Esophagus muscularis mucosa (tissue), 4 donors: ENCODE measurements around the gene PCDH9. TPM values are rescaled to one million over a fixed set of nuclear protein-coding genes. Genes with fewer than 3 reads are reported as not detected.

ENCODE experiments used
- DNase-seq: peaks from one replicate; pipeline ENCODE4 v3.0.0-alpha.2; 2017; ENCODE audit errors: extremely low spot score
- H3K27ac ChIP-seq, 4 donors: fragments of 200-600 bp; sonication (generic); replicated peaks in 1 of 4; 1 replicate in 3 of 4; 2 replicates in 1 of 4; pipeline ENCODE4 v1.5.1; 2016 to 2019; ENCODE audit warnings: mild to moderate bottlenecking in 1 of 4
- H3K27me3 ChIP-seq, 4 donors: fragments of 200-600 bp; sonication (generic); one replicate each; pipeline versions ENCODE4 v1.5.1 to v1.6.0; 2016 to 2019
- H3K36me3 ChIP-seq, 4 donors: fragments of 200-600 bp; sonication (generic); one replicate each; pipeline ENCODE4 v1.5.1; 2016 to 2019
- H3K4me1 ChIP-seq, 4 donors: fragments of 200-600 bp; sonication (generic); one replicate each; pipeline ENCODE4 v1.5.1; 2016 to 2019
- H3K4me3 ChIP-seq, 4 donors: fragments of 200-600 bp; sonication (generic); 1 replicate in 2 of 4; 2 replicates in 2 of 4; pipeline ENCODE4 v1.5.1; 2016 to 2019; ENCODE audit warnings: mild to moderate bottlenecking in 4 of 4, moderate library complexity in 1 of 4
- H3K9me3 ChIP-seq, 4 donors: fragments of 200-600 bp; sonication (generic); 1 replicate in 3 of 4; 2 replicates in 1 of 4; pipeline ENCODE4 v1.5.1; 2016 to 2019
- EP300 ChIP-seq: sonication (generic); formaldehyde crosslinking; IDR thresholded peaks from one replicate; pipeline ENCODE4 v1.6.1; 2017; ENCODE audit warnings: antibody characterized with exemption
- POLR2A ChIP-seq: fragments of 450-650 bp; IDR thresholded peaks from one replicate; pipeline ENCODE4 v1.6.1; 2017; ENCODE audit warnings: antibody characterized with exemption, moderate library complexity, mild to moderate bottlenecking, low read depth
- POLR2AphosphoS5 ChIP-seq, 2 donors: sonication (generic); formaldehyde crosslinking; IDR thresholded peaks; one replicate each; pipeline ENCODE4 v1.6.1; 2017; ENCODE audit warnings: antibody characterized with exemption in 2 of 2
- WGBS: methylation state at CpG from one replicate; pipeline ENCODE4 v1.1.5; 2018; 5-methylcytosine and 5-hydroxymethylcytosine counted together
- intact Hi-C: fragments of 100-400 bp; cut with DNase I; formaldehyde crosslinking; loops from one replicate; pipeline ENCODE4 v1.15.1; 2023
- total RNA-seq, 4 donors: library from RNA; depleted of rRNA; stranded (reverse); fragments of >200 nt; gene quantifications; one replicate each; pipeline versions ENCODE4 v1.1.0 to v1.2.1, GENCODE V29; 2016
- TF ChIP-seq, protein P1 (sequence below), 3 experiments: fragments of 200-600 bp in 2 of 3; fragments of 450-650 bp in 1 of 3; sonication (generic) in 2 of 3; IDR thresholded peaks; one replicate each; pipeline ENCODE4 v1.5.1; 2017 to 2019; ENCODE audit warnings: antibody characterized with exemption in 3 of 3, mild to moderate bottlenecking in 2 of 3, moderate library complexity in 1 of 3

PCDH9 gene
- total RNA-seq, 4 donors from 2014 or later, result 33.8 to 81.8 (median 49.1) TPM

DNA sequence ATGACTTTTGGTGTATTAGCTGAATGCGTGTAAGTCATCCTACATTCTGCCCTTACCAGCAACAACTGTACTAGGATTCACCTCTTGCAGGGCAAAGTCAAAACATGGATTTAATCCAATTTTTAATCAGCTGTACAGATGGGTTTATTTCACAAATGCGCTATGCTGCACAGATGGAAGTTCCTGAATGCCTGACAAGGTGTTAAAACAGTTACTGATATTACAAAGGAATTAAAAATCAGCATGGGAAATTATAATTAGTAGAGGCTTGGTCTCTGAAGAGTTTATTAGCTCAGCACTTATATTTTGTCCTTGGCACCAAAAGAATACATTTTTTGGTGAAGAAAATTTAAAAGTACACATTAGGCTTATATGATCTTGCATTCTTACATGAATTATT is 448.9 kb downstream of the PCDH9 start:
- H3K27me3 ChIP-seq, result no peaks in the 10 kb centered on the region
- DNase-seq, result no peak
- TF ChIP-seq, protein P1, sequence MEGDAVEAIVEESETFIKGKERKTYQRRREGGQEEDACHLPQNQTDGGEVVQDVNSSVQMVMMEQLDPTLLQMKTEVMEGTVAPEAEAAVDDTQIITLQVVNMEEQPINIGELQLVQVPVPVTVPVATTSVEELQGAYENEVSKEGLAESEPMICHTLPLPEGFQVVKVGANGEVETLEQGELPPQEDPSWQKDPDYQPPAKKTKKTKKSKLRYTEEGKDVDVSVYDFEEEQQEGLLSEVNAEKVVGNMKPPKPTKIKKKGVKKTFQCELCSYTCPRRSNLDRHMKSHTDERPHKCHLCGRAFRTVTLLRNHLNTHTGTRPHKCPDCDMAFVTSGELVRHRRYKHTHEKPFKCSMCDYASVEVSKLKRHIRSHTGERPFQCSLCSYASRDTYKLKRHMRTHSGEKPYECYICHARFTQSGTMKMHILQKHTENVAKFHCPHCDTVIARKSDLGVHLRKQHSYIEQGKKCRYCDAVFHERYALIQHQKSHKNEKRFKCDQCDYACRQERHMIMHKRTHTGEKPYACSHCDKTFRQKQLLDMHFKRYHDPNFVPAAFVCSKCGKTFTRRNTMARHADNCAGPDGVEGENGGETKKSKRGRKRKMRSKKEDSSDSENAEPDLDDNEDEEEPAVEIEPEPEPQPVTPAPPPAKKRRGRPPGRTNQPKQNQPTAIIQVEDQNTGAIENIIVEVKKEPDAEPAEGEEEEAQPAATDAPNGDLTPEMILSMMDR (IDR thresholded peaks at IDR 0.05), result no peak
- TF ChIP-seq EP300 (no peak), POLR2AphosphoS5 (IDR thresholded peaks at IDR 0.05) (no peak), POLR2A (no peak)
- peaks cover 0 to 5% (median 0%) of the 10 kb centered on the region in 4 donors for H3K4me1 ChIP-seq
- no peak overlapping the region for H3K27ac ChIP-seq
- H3K4me3 ChIP-seq, result no peak overlapping the region
- WGBS, result 75% methylated on average over 2 of the region's 2 CpGs
- no peaks in the 10 kb centered on the region for H3K9me3 ChIP-seq
- intact Hi-C loops, result no loop called here
- H3K36me3 ChIP-seq, result no peaks in the 10 kb centered on the region

DNA sequence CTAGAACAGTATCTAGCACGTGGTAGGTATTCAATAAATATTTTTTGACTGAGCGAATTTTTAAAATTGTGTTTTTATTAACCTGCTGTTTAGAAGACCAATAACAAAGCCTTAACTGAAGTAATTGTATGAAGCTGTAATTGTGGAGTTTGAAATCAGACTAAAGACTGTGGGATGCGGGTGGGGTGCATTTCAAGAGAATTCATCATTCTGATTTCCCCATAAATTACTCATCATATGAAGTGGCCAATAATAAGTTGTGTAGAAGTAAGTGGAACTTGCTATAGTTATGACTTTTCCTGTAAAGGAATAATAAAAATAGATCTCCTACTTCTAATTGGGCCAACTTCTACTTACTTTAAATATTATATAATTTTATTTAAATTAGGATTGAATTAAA is 449.3 kb downstream of the PCDH9 start:
- no peak for DNase-seq
- H3K27ac ChIP-seq, result no peak overlapping the region
- intact Hi-C loops, result no loop called here
- no peak for TF ChIP-seq POLR2AphosphoS5 (IDR thresholded peaks at IDR 0.05)
- no peak for TF ChIP-seq POLR2A
- no peak for TF ChIP-seq EP300
- TF ChIP-seq, protein P1 (IDR thresholded peaks at IDR 0.05), result no peak
- H3K4me1 ChIP-seq, result peaks cover 0 to 5% (median 0%) of the 10 kb centered on the region in 4 donors
- H3K4me3 ChIP-seq, result no peak overlapping the region
- H3K9me3 ChIP-seq, result no peaks in the 10 kb centered on the region
- no peaks in the 10 kb centered on the region for H3K36me3 ChIP-seq
- WGBS, result 85% methylated on average over 3 of the region's 3 CpGs
- H3K27me3 ChIP-seq, result no peaks in the 10 kb centered on the region

DNA sequence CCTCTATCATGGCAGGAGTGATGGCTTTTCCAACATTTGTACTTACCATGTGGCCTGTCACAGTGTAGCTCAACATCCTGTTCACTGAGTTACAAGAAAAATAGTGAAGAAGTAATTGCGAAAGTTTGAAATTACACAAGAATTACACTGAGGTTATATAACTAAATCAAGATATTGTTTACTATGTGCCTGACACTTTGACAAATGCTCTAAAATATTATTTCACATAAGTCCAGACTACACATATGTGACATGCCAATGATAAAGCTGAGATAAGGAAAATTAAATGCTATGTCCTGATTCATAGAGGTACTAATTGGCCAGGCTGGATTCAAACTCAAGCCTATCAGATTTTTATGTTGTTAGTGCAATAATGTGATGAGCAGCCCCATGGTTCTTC is 451.7 kb downstream of the PCDH9 start:
- H3K27me3 ChIP-seq, result no peaks in the 10 kb centered on the region
- peaks cover 0 to 5% (median 0%) of the 10 kb centered on the region in 4 donors for H3K4me1 ChIP-seq
- no peak for TF ChIP-seq EP300
- TF ChIP-seq POLR2A, result no peak
- TF ChIP-seq POLR2AphosphoS5 (IDR thresholded peaks at IDR 0.05), result no peak
- no peaks in the 10 kb centered on the region for H3K36me3 ChIP-seq
- WGBS, result 93% methylated on average over 1 of the region's 1 CpG
- no peaks in the 10 kb centered on the region for H3K9me3 ChIP-seq
- H3K27ac ChIP-seq, result no peak overlapping the region
- DNase-seq, result no peak
- H3K4me3 ChIP-seq, result no peak overlapping the region
- intact Hi-C loops, result no loop called here

DNA sequence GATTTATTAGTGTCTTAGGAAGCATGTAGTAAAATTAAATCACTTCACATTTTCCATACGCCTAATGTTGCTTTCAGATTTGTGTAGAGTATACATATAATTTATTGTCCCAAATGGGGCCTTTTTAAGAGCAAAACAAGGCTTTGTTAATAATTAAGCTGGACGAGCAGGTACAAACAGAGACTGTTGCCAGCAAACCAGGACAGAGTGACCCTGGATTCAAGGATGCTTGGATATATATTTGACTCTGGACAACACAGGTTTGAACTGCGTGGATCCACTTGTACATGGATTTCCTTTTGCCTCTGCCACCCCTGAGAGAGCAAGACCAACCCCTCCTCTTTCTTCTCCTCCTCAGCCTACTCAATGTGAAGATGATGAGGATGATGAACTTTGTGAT is 454.9 kb downstream of the PCDH9 start:
- Histone ChIP-seq H3K9me3 (no peaks in the 10 kb centered on the region), H3K36me3 (no peaks in the 10 kb centered on the region), H3K27me3 (no peaks in the 10 kb centered on the region), H3K4me1 (no peaks in the 10 kb centered on the region), H3K27ac (no peak overlapping the region), H3K4me3 (no peak overlapping the region)
- DNase-seq, result no peak
- 89% methylated on average over 3 of the region's 3 CpGs for WGBS
- TF ChIP-seq, protein P1 (IDR thresholded peaks at IDR 0.05), result no peak
- no peak for TF ChIP-seq EP300
- intact Hi-C loops, result no loop called here

DNA sequence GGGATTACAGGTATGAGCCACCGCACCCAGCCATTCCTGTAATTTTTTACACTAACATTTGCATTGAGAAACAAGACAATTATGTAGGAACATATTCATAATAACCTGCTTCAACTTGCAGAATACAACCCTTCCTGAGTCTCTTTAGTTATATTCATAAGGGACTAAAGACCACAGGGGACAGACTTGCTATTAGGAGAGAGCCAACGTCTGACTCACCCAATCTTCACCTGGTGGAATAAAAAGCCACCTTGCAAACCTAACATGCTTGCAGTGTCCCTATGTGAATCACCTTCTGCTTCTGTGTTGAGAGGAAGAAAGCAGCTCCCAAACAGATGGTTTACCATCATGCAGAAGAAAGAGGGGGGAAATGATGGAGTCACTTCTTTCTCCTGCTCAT is 456.1 kb downstream of the PCDH9 start:
- Histone ChIP-seq H3K4me3 (no peak overlapping the region), H3K4me1 (no peaks in the 10 kb centered on the region), H3K27ac (no peak overlapping the region), H3K36me3 (no peaks in the 10 kb centered on the region), H3K27me3 (no peaks in the 10 kb centered on the region), H3K9me3 (no peaks in the 10 kb centered on the region)
- DNase-seq, result no peak
- 89% methylated on average over 2 of the region's 2 CpGs for WGBS
- intact Hi-C loops, result no loop called here
- TF ChIP-seq POLR2A, result no peak
- TF ChIP-seq, protein P1 (IDR thresholded peaks at IDR 0.05), result no peak
- no peak for TF ChIP-seq EP300
- no peak for TF ChIP-seq POLR2AphosphoS5 (IDR thresholded peaks at IDR 0.05)
